Measurements from ENCODE around the gene AP1S2. TPM values are rescaled to one million over a fixed set of nuclear protein-coding genes. Genes with fewer than 3 reads are reported as not detected.

AP1S2 gene
- total and polyA plus RNA-seq, 7 donors = 80.0 to 162 (median 116) TPM

DNA sequence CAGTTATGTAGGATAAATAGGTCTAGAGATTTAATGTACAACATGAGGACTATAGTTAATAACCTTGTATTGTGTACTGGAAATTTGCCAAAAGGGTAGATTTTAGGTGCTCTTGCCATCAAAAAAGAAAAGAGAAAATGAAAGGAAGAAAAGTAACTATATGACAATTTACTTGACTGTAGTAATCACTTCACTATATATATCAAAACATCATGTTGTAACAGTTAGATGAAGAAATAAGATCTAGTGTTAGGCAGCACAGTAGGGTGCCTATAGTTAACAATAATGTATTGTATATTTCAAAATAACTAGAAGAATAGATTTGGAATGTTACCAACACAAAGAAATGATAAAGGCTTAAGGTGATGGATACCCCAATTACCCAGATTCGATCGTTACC, 35.9 kb upstream of the AP1S2 start:
- intact Hi-C loops (cut with DNase I) = no loop called here
- no peak overlapping the region for H3K4me3 ChIP-seq
- H3K9me3 ChIP-seq = no peaks in the 10 kb centered on the region
- peaks cover 0 to 5% (median 0%) of the 10 kb centered on the region in 3 donors for H3K27me3 ChIP-seq (ENCODE audit: insufficient read depth in 3 of 3, low read length in 2 of 3)
- TF ChIP-seq, protein P1, sequence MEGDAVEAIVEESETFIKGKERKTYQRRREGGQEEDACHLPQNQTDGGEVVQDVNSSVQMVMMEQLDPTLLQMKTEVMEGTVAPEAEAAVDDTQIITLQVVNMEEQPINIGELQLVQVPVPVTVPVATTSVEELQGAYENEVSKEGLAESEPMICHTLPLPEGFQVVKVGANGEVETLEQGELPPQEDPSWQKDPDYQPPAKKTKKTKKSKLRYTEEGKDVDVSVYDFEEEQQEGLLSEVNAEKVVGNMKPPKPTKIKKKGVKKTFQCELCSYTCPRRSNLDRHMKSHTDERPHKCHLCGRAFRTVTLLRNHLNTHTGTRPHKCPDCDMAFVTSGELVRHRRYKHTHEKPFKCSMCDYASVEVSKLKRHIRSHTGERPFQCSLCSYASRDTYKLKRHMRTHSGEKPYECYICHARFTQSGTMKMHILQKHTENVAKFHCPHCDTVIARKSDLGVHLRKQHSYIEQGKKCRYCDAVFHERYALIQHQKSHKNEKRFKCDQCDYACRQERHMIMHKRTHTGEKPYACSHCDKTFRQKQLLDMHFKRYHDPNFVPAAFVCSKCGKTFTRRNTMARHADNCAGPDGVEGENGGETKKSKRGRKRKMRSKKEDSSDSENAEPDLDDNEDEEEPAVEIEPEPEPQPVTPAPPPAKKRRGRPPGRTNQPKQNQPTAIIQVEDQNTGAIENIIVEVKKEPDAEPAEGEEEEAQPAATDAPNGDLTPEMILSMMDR (IDR thresholded peaks at IDR 0.05) = no peak
- H3K27ac ChIP-seq = no peak overlapping the region
- H3K4me1 ChIP-seq = no peaks in the 10 kb centered on the region
- DNase-seq = no peak
- no peaks in the 10 kb centered on the region for H3K36me3 ChIP-seq (ENCODE audit: insufficient read depth in 1 of 2, low read depth in 1 of 2)
- 68 to 99% (median 89%) methylated on average over 2 of the region's 2 CpGs for WGBS, 3 donors
- no peak for ATAC-seq

DNA sequence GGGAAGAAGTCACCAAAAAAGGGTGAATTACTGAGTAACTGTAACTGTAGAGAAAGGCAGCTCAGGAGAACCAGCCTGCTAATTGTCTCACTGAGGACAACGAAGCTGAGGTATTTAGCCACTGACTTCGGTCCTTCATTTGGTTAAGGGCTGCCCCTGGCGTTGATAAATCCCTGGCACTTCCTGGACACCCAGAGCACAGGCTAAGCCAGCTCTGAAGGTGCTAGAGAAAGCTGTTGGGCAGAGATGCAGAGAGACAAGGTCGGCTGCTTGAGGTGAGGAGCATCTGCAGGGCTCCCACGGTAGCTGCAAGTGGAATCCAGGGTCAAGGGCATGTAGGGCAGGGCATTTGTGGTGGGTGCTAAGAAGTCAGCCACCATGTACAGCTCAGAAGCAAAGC, 33.4 kb upstream of the AP1S2 start:
- Histone ChIP-seq H3K9me3 (no peaks in the 10 kb centered on the region), H3K27me3 (ENCODE audit: insufficient read depth in 3 of 3, low read length in 2 of 3) (peaks cover 0 to 4% (median 0%) of the 10 kb centered on the region in 3 donors), H3K36me3 (ENCODE audit: insufficient read depth in 1 of 2, low read depth in 1 of 2) (no peaks in the 10 kb centered on the region), H3K4me1 (no peaks in the 10 kb centered on the region), H3K4me3 (no peak overlapping the region), H3K27ac (no peak overlapping the region)
- ATAC-seq (no peak), DNase-seq (no peak)
- 68 to 89% (median 70%) methylated on average over 5 of the region's 5 CpGs for whole genome bisulfite sequencing, 3 donors
- TF ChIP-seq, protein P1 (IDR thresholded peaks at IDR 0.05) = no peak
- intact Hi-C loops (cut with DNase I) = no loop called here

DNA sequence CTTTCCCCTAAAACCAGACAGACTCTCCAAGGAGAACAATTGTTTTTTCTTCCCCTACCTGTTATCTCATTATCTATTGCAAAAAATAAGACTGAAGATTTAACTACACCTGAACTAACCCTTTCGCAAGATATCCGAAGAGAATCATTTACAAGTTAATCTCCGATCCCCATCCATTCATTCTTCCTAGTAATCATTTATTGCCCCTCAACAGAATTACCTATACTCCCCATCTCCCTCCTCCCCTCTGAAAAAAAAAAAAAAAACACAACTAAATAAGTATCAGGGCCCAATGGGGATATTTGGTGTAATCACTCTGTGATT, 28.9 kb upstream of the AP1S2 start:
- no peaks in the 10 kb centered on the region for H3K4me1 ChIP-seq
- TF ChIP-seq, protein P1 (IDR thresholded peaks at IDR 0.05) = no peak
- peaks cover 0 to 17% (median 0%) of the 10 kb centered on the region in 3 donors for H3K27me3 ChIP-seq (ENCODE audit: insufficient read depth in 3 of 3, low read length in 2 of 3)

DNA sequence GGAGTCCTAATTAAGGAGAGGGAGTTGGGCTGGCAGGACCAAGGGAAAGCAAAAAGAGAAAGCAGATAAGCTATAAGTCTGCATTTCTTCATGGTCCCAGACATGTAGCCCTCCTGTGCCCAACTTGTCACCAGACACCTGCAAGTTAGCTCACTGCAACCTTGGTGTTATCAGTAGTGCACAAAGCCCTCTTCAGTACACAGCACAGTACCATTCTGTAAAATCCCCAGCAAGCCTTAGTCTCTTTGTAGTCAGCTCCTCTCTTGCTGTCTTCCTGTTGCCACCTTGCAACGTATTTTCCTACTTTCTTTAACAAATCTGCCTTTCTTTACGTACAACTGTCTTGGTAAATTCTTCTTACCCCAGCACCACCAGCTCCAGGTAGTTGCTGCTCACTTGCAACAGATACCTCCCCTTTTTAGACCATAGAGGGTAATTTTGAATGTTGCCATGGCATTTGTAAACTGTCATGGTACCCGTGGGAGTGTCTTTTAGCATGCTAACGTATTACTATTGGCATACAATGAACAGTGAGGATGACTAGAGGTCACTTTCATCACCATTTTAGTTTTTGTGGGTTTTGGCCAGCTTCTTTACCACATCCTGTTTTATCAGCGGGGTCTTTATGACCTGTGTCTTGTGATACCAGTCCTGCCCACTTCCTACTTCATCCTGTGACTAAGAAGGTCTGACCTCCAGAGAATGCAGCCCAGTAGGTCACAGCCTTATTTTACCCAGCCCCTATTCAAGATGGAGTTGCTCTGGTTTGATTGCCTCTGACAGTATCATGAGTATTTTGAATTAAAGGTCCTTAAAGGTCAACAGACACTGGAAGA, 28.3 kb upstream of the AP1S2 start:
- TF ChIP-seq, protein P1 (IDR thresholded peaks at IDR 0.05) = no peak
- DNase-seq (no peak), ATAC-seq (no peak)
- no peak overlapping the region for H3K27ac ChIP-seq
- intact Hi-C loops (cut with DNase I) = no loop called here
- peaks cover 0 to 14% (median 0%) of the 10 kb centered on the region in 3 donors for H3K27me3 ChIP-seq (ENCODE audit: insufficient read depth in 3 of 3, low read length in 2 of 3)
- H3K9me3 ChIP-seq = no peaks in the 10 kb centered on the region
- no peaks in the 10 kb centered on the region for H3K4me1 ChIP-seq
- WGBS, 3 donors = 59 to 66% (median 59%) methylated on average over 5 of the region's 5 CpGs
- H3K4me3 ChIP-seq = no peak overlapping the region
- H3K36me3 ChIP-seq (ENCODE audit: insufficient read depth in 1 of 2, low read depth in 1 of 2) = no peaks in the 10 kb centered on the region

More for the DNA sequence above, 28.9 kb upstream of the AP1S2 start:
- no peak overlapping the region for H3K27ac ChIP-seq
- no peaks in the 10 kb centered on the region for H3K36me3 ChIP-seq (ENCODE audit: insufficient read depth in 1 of 2, low read depth in 1 of 2)
- intact Hi-C loops (cut with DNase I) = no loop called here
- no peak overlapping the region for H3K4me3 ChIP-seq
- ATAC-seq (no peak), DNase-seq (no peak)
- no peaks in the 10 kb centered on the region for H3K9me3 ChIP-seq
- 97 to 100% (median 98%) methylated on average over 3 of the region's 3 CpGs for WGBS, 3 donors
